ENCODE measurements around the gene PI4K2B.
"Not testable (repeated sequence)": the region's sequence is repeated elsewhere in the genome, so short reads cannot be mapped to it uniquely, and the experiment has no call there.

The PI4K2B gene

GRCh38 chr4:25320773-25321172 lies 86.9 kb downstream of the PI4K2B start:
- TF ChIP-seq BHLHE40 (IDR thresholded peaks at IDR 0.05; ENCODE audit: borderline replicate concordance), result no peak
- no peak for TF ChIP-seq SP1 (IDR thresholded peaks at IDR 0.05)
- TF ChIP-seq LEF1 (IDR thresholded peaks at IDR 0.05; ENCODE audit: borderline replicate concordance), result no peak
- TF ChIP-seq L3MBTL2 (conservative IDR thresholded peaks at IDR 0.05), result no peak
- no peak for TF ChIP-seq FOXM1 (IDR thresholded peaks at IDR 0.05; ENCODE audit: borderline replicate concordance)
- no peak for TF ChIP-seq FOXA1 (IDR thresholded peaks at IDR 0.05)
- no peak for TF ChIP-seq PKNOX1 (IDR thresholded peaks at IDR 0.05)
- TF ChIP-seq CTBP1 (IDR thresholded peaks at IDR 0.05; ENCODE audit: borderline replicate concordance), result no peak
- TF ChIP-seq SUZ12 (IDR thresholded peaks at IDR 0.05), result no peak
- no peak for TF ChIP-seq ZNF384 (IDR thresholded peaks at IDR 0.05)
- no peak for TF ChIP-seq NFRKB (IDR thresholded peaks at IDR 0.05)
- DNase-seq (ENCODE audit: extremely low spot score), result no peak
- POLR2A ChIA-PET, result interaction anchor here (1.6 kb wide), 1 partner anchor 8 kb away, joined by 7 read pairs; the partner anchor contains the start of gene ZCCHC4
- CTCF ChIA-PET, result no interaction called here

DNA sequence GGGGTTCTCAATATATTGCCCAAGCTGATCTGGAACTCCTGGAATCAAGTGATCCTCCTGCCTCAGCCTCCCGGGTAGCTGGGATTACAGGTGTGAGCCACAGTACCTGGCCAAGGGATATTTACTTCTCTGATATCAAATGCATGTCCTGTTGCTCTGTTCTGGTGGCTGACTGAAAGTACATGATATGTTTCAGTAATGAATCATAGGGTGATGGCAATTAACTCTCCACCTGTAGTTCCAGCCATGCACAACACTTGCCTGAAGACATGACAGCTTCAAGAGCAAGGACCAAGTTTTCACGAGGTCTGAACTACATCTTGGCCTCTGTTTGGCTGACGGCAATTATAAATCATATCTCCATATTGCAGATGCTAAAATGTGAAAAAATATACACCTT lies 87.9 kb downstream of the PI4K2B start:
- POLR2A ChIA-PET, result interaction anchor here (1.6 kb wide), 1 partner anchor 9 kb away, joined by 7 read pairs; the partner anchor contains the start of gene ZCCHC4
- CTCF ChIA-PET, result no interaction called here
- TF ChIP-seq NFRKB (IDR thresholded peaks at IDR 0.05), result no peak
- TF ChIP-seq CTBP1 (IDR thresholded peaks at IDR 0.05; ENCODE audit: borderline replicate concordance), result no peak
- TF ChIP-seq HDGF (IDR thresholded peaks at IDR 0.05; ENCODE audit: borderline replicate concordance), result no peak
- TF ChIP-seq FOXM1 (IDR thresholded peaks at IDR 0.05; ENCODE audit: borderline replicate concordance), result no peak
- TF ChIP-seq ARNT (IDR thresholded peaks at IDR 0.05), result no peak
- DNase-seq (ENCODE audit: extremely low spot score), result no peak

- POLR2A ChIA-PET; DNase-seq (ENCODE audit: extremely low spot score); CTCF ChIA-PET: not testable (repeated sequence)
Measured at GRCh38 chr4:25328463-25328862, 94.6 kb downstream of the PI4K2B start.

Data from HEK293T (cell line).